Mesenchymal stem cell (in vitro differentiated cells and primary cell): Measurements from ENCODE around the gene EML6.

Experiments
- DNase-seq: peaks from one replicate; pipeline ENCODE4 v3.0.0-alpha.2; 2013
- H2AFZ ChIP-seq: one replicate; pipeline ENCODE4 v1.6.1; 2013; ENCODE audit warnings: low read depth, mild to moderate bottlenecking, control low read depth, inconsistent platforms, low read length, moderate library complexity
- H2AK5ac ChIP-seq: 2 replicates; pipeline ENCODE4 v1.6.1; 2013; ENCODE audit warnings: low read length, moderate library complexity, mild to moderate bottlenecking, inconsistent platforms; ENCODE audit not compliant: severe bottlenecking
- H2BK120ac ChIP-seq: one replicate; pipeline ENCODE4 v1.6.1; 2013; ENCODE audit warnings: low read depth, mild to moderate bottlenecking, inconsistent platforms, low read length, moderate library complexity
- H2BK12ac ChIP-seq, 2 experiments: one replicate each; pipeline ENCODE4 v1.6.1; 2013; ENCODE audit warnings: inconsistent platforms in 2 of 2, low read length in 2 of 2, mild to moderate bottlenecking in 2 of 2, moderate library complexity in 2 of 2, control low read depth in 1 of 2
- H2BK15ac ChIP-seq: one replicate; pipeline ENCODE4 v1.6.1; 2013; ENCODE audit warnings: mild to moderate bottlenecking, low read depth, inconsistent platforms; ENCODE audit not compliant: poor library complexity, severe bottlenecking
- H2BK5ac ChIP-seq: 2 replicates; pipeline ENCODE4 v1.6.1; 2013; ENCODE audit warnings: low read depth, mild to moderate bottlenecking, low read length, control low read depth, inconsistent platforms; ENCODE audit not compliant: poor library complexity, severe bottlenecking
- H3K14ac ChIP-seq, 2 experiments: one replicate each; pipeline ENCODE4 v1.6.1; 2013; ENCODE audit warnings: inconsistent platforms in 2 of 2, low read length in 2 of 2, control low read depth in 1 of 2, mild to moderate bottlenecking in 1 of 2, moderate library complexity in 1 of 2
- H3K18ac ChIP-seq, 2 experiments: one replicate each; pipeline ENCODE4 v1.6.1; 2013; ENCODE audit warnings: inconsistent platforms in 2 of 2, low read length in 2 of 2, control low read depth in 1 of 2, low read depth in 1 of 2, mild to moderate bottlenecking in 1 of 2
- H3K23ac ChIP-seq, 2 experiments: one replicate each; pipeline ENCODE4 v1.6.1; 2013; ENCODE audit warnings: inconsistent platforms in 2 of 2, low read length in 2 of 2, mild to moderate bottlenecking in 2 of 2, moderate library complexity in 2 of 2, control low read depth in 1 of 2
- H3K27ac ChIP-seq: 2 replicates; pipeline ENCODE4 v1.5.1; 2013; ENCODE audit warnings: mild to moderate bottlenecking, moderate library complexity, low read length, control low read depth, inconsistent platforms; ENCODE audit not compliant: poor library complexity, severe bottlenecking
- H3K27me3 ChIP-seq, 2 experiments: 2 replicates each; pipeline versions ENCODE4 v1.6.1 to v1.7.0; 2013; ENCODE audit warnings: low read length in 2 of 2, mild to moderate bottlenecking in 2 of 2, moderate library complexity in 2 of 2, control low read depth in 1 of 2, inconsistent platforms in 1 of 2; ENCODE audit not compliant: control insufficient read depth in 1 of 2, insufficient read depth in 1 of 2
- H3K36me3 ChIP-seq, 2 experiments: 2 replicates each; pipeline versions ENCODE4 v1.6.1 to v1.7.0; 2013; ENCODE audit warnings: low read length in 2 of 2, control low read depth in 1 of 2, inconsistent platforms in 1 of 2, low read depth in 1 of 2, mild to moderate bottlenecking in 1 of 2; ENCODE audit not compliant: insufficient read depth in 2 of 2, control insufficient read depth in 1 of 2
- H3K4ac ChIP-seq, 2 experiments: one replicate each; pipeline ENCODE4 v1.6.1; 2013; ENCODE audit warnings: inconsistent platforms in 2 of 2, low read length in 2 of 2, mild to moderate bottlenecking in 2 of 2, moderate library complexity in 2 of 2, control low read depth in 1 of 2, low read depth in 1 of 2
- H3K4me1 ChIP-seq: 2 replicates; pipeline ENCODE4 v1.6.1; 2013; ENCODE audit warnings: low read depth, low read length, control low read depth; ENCODE audit not compliant: control insufficient read depth, insufficient read depth
- H3K4me2 ChIP-seq: 2 replicates; pipeline ENCODE4 v1.6.1; 2013; ENCODE audit warnings: low read length, mild to moderate bottlenecking, inconsistent platforms; ENCODE audit not compliant: poor library complexity, severe bottlenecking
- H3K4me3 ChIP-seq, 2 experiments: 2 replicates each; pipeline versions ENCODE4 v1.5.1 to v1.7.0; 2013; ENCODE audit warnings: low read length in 2 of 2, mild to moderate bottlenecking in 2 of 2, control low read depth in 1 of 2, low read depth in 1 of 2; ENCODE audit not compliant: insufficient read depth in 1 of 2
- H3K79me1 ChIP-seq: replicated peaks from 2 replicates; pipeline ENCODE4 v1.6.1; 2013; ENCODE audit warnings: mild to moderate bottlenecking, control low read depth, low read length, inconsistent platforms; ENCODE audit not compliant: poor library complexity, severe bottlenecking
- H3K9ac ChIP-seq: 2 replicates; pipeline ENCODE4 v1.7.0; 2013; ENCODE audit warnings: mild to moderate bottlenecking, low read length, moderate library complexity
- H3K9me3 ChIP-seq: 2 replicates; pipeline ENCODE4 v1.7.0; 2013; ENCODE audit warnings: mild to moderate bottlenecking, low read length; ENCODE audit not compliant: control insufficient read depth
- H4K8ac ChIP-seq: one replicate; pipeline ENCODE4 v1.6.1; 2013; ENCODE audit warnings: inconsistent platforms, mild to moderate bottlenecking, low read length, moderate library complexity
- H4K91ac ChIP-seq: one replicate; pipeline ENCODE4 v1.6.1; 2013; ENCODE audit warnings: mild to moderate bottlenecking, low read length, inconsistent platforms
- WGBS: methylation state at CpG from one replicate; pipeline ENCODE4 v1.1.7; 2013; ENCODE audit warnings: mixed read lengths; 5-methylcytosine and 5-hydroxymethylcytosine counted together

The EML6 gene

GRCh38 chr2:54789878-54790277, 66.4 kb downstream of the EML6 start:
- DNase-seq, result no peak
- no peaks in the 10 kb centered on the region for H3K9me3 ChIP-seq
- no peak overlapping the region for H3K18ac ChIP-seq
- no peak overlapping the region for H3K27ac ChIP-seq
- H3K9ac ChIP-seq, result no peak overlapping the region
- no peak overlapping the region for H2BK15ac ChIP-seq
- no peak overlapping the region for H3K4me2 ChIP-seq
- no peak overlapping the region for H2AK5ac ChIP-seq
- no peak overlapping the region for H2AFZ ChIP-seq
- H3K79me1 ChIP-seq, result no peaks in the 10 kb centered on the region
- H2BK12ac ChIP-seq, result no peak overlapping the region
- H3K14ac ChIP-seq, result no peak overlapping the region
- no peak overlapping the region for H2BK120ac ChIP-seq
- no peak overlapping the region for H2BK5ac ChIP-seq
- H4K8ac ChIP-seq, result no peak overlapping the region
- no peak overlapping the region for H3K23ac ChIP-seq
- no peak overlapping the region for H3K4ac ChIP-seq
- no peak overlapping the region for H3K4me3 ChIP-seq
- no peaks in the 10 kb centered on the region for H3K27me3 ChIP-seq
- H3K36me3 ChIP-seq, result no peaks in the 10 kb centered on the region
- no peak overlapping the region for H4K91ac ChIP-seq
- 100% methylated on average over 1 of the region's 2 CpGs for whole genome bisulfite sequencing
- no peaks in the 10 kb centered on the region for H3K4me1 ChIP-seq

GRCh38 chr2:54791831-54792230, 68.4 kb downstream of the EML6 start:
- H3K9me3 ChIP-seq, result no peaks in the 10 kb centered on the region
- no peaks in the 10 kb centered on the region for H3K4me1 ChIP-seq
- no peaks in the 10 kb centered on the region for H3K79me1 ChIP-seq
- H3K27ac ChIP-seq, result no peak overlapping the region
- no peak overlapping the region for H3K4me3 ChIP-seq
- no peak overlapping the region for H4K8ac ChIP-seq
- H2AK5ac ChIP-seq, result no peak overlapping the region
- no peaks in the 10 kb centered on the region for H3K36me3 ChIP-seq
- H3K23ac ChIP-seq, result no peak overlapping the region
- H3K14ac ChIP-seq, result no peak overlapping the region
- no peak overlapping the region for H2AFZ ChIP-seq
- no peak overlapping the region for H2BK15ac ChIP-seq
- no peak overlapping the region for H3K9ac ChIP-seq
- no peak overlapping the region for H2BK12ac ChIP-seq
- H3K4ac ChIP-seq, result no peak overlapping the region
- H2BK5ac ChIP-seq, result no peak overlapping the region
- H2BK120ac ChIP-seq, result no peak overlapping the region
- no peak overlapping the region for H3K18ac ChIP-seq
- WGBS, result 54% methylated on average over 3 of the region's 3 CpGs
- H3K27me3 ChIP-seq, result no peaks in the 10 kb centered on the region
- H3K4me2 ChIP-seq, result no peak overlapping the region
- H4K91ac ChIP-seq, result no peak overlapping the region
- no peak for DNase-seq

GRCh38 chr2:54797307-54797706, 73.8 kb downstream of the EML6 start:
- Histone ChIP-seq H2BK5ac (no peak overlapping the region), H3K79me1 (no peaks in the 10 kb centered on the region), H2AK5ac (no peak overlapping the region), H4K91ac (no peak overlapping the region), H2BK120ac (no peak overlapping the region), H2AFZ (no peak overlapping the region), H4K8ac (no peak overlapping the region), H3K14ac (no peak overlapping the region), H2BK12ac (no peak overlapping the region), H2BK15ac (no peak overlapping the region), H3K4me2 (no peak overlapping the region), H3K4ac (no peak overlapping the region), H3K4me1 (no peaks in the 10 kb centered on the region), H3K9me3 (no peaks in the 10 kb centered on the region), H3K27ac (no peak overlapping the region), H3K18ac (no peak overlapping the region), H3K23ac (no peak overlapping the region), H3K36me3 (no peaks in the 10 kb centered on the region), H3K27me3 (no peaks in the 10 kb centered on the region), H3K9ac (no peak overlapping the region), H3K4me3 (no peak overlapping the region)
- no peak for DNase-seq
- no CpG with 5 or more reads among the region's 4 CpGs for WGBS

- Histone ChIP-seq H3K14ac (no peak overlapping the region), H3K4me3 (no peak overlapping the region), H3K79me1 (no peaks in the 10 kb centered on the region), H4K8ac (no peak overlapping the region), H3K27me3 (no peaks in the 10 kb centered on the region), H2BK12ac (no peak overlapping the region), H3K18ac (no peak overlapping the region), H3K4ac (no peak overlapping the region), H3K4me1 (no peaks in the 10 kb centered on the region), H2BK120ac (no peak overlapping the region), H2BK5ac (no peak overlapping the region), H2AK5ac (no peak overlapping the region), H3K23ac (no peak overlapping the region), H3K27ac (no peak overlapping the region), H2BK15ac (no peak overlapping the region), H3K9me3 (no peaks in the 10 kb centered on the region), H3K4me2 (no peak overlapping the region), H4K91ac (no peak overlapping the region), H3K9ac (no peak overlapping the region), H3K36me3 (no peaks in the 10 kb centered on the region), H2AFZ (no peak overlapping the region)
- DNase-seq, result no peak
- 87% methylated on average over 4 of the region's 6 CpGs for WGBS
Observed at GRCh38 chr2:54801352-54801751, 77.9 kb downstream of the EML6 start.
